22Rv1 (cell line): ENCODE data around the gene MSL3B.

Experiments
- H3K27ac ChIP-seq: fragments of 450-650 bp; 2 replicates; pipeline ENCODE4 v1.5.1; 2017
- CTCF ChIP-seq: fragments of 450-650 bp; IDR thresholded peaks from 2 replicates; pipeline ENCODE4 v1.5.1; 2017; ENCODE audit warnings: mild to moderate bottlenecking
- ZFX ChIP-seq: fragments of 450-650 bp; IDR thresholded peaks from 2 replicates; pipeline ENCODE4 v1.6.1; 2017; ENCODE audit warnings: antibody characterized with exemption, borderline replicate concordance

Gene MSL3B

GRCh38 chr2:233853353-233853752 lies 14.8 kb downstream of the MSL3B start:
- H3K27ac ChIP-seq, result peak overlapping the region; percentile 74
- no peak for TF ChIP-seq ZFX
- TF ChIP-seq CTCF, result no peak

- TF ChIP-seq CTCF (no peak), ZFX (no peak)
- no peak overlapping the region for H3K27ac ChIP-seq
Measured at GRCh38 chr2:233852056-233852455, 16.1 kb downstream of the MSL3B start.

GRCh38 chr2:233851169-233851568 lies 17.0 kb downstream of the MSL3B start:
- no peak for TF ChIP-seq ZFX
- TF ChIP-seq CTCF, result no peak
- H3K27ac ChIP-seq, result no peak overlapping the region

GRCh38 chr2:233850745-233851144 lies 17.4 kb downstream of the MSL3B start:
- TF ChIP-seq ZFX (no peak), CTCF (no peak)
- H3K27ac ChIP-seq, result no peak overlapping the region

GRCh38 chr2:233849607-233850271 lies 18.4 kb downstream of the MSL3B start:
- H3K27ac ChIP-seq, result no peak overlapping the region
- TF ChIP-seq CTCF (no peak), ZFX (no peak)

- H3K27ac ChIP-seq, result no peak overlapping the region
- TF ChIP-seq ZFX, result no peak
- TF ChIP-seq CTCF, result no peak
Measured at GRCh38 chr2:233848276-233848675, 19.9 kb downstream of the MSL3B start.

- TF ChIP-seq ZFX (no peak), CTCF (no peak)
- H3K27ac ChIP-seq, result no peak overlapping the region
Measured at GRCh38 chr2:233847248-233847898, 20.8 kb downstream of the MSL3B start.
